Tibial nerve (tissue), 4 donors: ENCODE data around the gene TMEM214.

Source experiments
- EP300 ChIP-seq, 2 donors: sonication (generic); formaldehyde crosslinking; IDR thresholded peaks; one replicate each; pipeline ENCODE4 v1.6.1; 2017; ENCODE audit warnings: antibody characterized with exemption in 2 of 2, mild to moderate bottlenecking in 1 of 2
- POLR2A ChIP-seq, 2 donors: fragments of 450-650 bp; IDR thresholded peaks; one replicate each; pipeline ENCODE4 v1.6.1; 2017; ENCODE audit warnings: antibody characterized with exemption in 2 of 2, mild to moderate bottlenecking in 2 of 2, moderate library complexity in 2 of 2
- TF ChIP-seq, protein P1 (sequence below), 5 experiments: fragments of 200-600 bp in 3 of 5; fragments of 450-650 bp in 2 of 5; sonication (generic) in 3 of 5; IDR thresholded peaks; one replicate each; pipeline ENCODE4 v1.5.1; 2016 to 2019; ENCODE audit warnings: antibody characterized with exemption in 5 of 5, mild to moderate bottlenecking in 3 of 5, moderate library complexity in 2 of 5

DNA sequence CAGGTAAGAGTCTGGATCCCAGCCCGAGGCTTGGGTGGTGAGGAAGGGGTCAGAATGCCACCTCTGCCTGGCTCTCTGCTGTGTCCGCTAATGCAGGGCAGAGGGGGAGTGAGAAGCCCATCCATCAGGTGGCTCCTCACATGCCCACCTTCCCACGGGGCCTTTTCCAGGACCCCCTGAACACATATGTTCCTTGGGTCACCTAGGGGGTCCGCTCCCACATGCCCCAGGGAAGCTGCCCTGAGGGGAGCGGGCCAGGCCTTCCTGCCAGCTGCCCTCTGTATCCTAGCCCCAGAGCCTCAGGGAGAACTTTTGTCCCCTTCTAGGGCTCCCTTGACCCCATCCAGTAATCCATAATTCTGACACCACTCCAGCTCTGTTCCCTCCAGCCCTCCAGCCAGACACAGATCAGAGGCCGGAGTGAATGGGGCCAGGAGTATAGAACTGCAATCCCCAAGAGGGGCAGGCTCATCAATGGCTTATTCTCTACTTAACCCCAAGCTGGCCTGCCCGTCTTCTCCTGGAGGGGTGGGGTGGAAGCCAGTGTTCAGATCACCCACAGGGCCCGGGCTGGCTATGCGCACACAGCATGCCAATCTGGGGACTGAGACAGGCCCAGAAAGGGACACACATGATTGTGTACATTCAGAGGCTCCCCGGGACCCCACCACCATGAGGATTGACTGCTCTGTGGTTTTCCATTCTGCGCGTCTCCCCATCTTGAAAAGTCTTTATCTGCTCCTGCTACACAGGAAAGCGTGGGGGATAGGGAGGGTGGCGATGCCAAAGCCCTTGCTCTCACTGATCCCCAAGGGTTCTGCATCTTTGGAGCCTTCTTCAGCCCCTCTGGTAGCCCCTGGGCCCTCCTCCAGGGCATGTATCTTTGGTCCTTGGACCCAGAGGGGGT is 46.7 kb downstream of the TMEM214 start:
- TF ChIP-seq, protein P1, sequence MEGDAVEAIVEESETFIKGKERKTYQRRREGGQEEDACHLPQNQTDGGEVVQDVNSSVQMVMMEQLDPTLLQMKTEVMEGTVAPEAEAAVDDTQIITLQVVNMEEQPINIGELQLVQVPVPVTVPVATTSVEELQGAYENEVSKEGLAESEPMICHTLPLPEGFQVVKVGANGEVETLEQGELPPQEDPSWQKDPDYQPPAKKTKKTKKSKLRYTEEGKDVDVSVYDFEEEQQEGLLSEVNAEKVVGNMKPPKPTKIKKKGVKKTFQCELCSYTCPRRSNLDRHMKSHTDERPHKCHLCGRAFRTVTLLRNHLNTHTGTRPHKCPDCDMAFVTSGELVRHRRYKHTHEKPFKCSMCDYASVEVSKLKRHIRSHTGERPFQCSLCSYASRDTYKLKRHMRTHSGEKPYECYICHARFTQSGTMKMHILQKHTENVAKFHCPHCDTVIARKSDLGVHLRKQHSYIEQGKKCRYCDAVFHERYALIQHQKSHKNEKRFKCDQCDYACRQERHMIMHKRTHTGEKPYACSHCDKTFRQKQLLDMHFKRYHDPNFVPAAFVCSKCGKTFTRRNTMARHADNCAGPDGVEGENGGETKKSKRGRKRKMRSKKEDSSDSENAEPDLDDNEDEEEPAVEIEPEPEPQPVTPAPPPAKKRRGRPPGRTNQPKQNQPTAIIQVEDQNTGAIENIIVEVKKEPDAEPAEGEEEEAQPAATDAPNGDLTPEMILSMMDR (IDR thresholded peaks at IDR 0.05), result no peak
- TF ChIP-seq POLR2A (IDR thresholded peaks at IDR 0.05) (no peak), EP300 (IDR thresholded peaks at IDR 0.05) (no peak)
